H9 (cell line): ENCODE results near the gene C20orf202. TPM values are rescaled to one million over a fixed set of nuclear protein-coding genes. Genes with fewer than 3 reads are reported as not detected.

Source experiments
- DNase-seq: peaks from one replicate; pipeline ENCODE4 v3.0.0-alpha.2; 2017
- H2AFZ ChIP-seq: one replicate; pipeline ENCODE4 v1.6.1; 2013; ENCODE audit warnings: mild to moderate bottlenecking, low read length, control low read depth, moderate library complexity
- H2AK5ac ChIP-seq: 2 replicates; pipeline ENCODE4 v1.6.1; 2013; ENCODE audit warnings: low read length, control low read depth, mixed read lengths; ENCODE audit not compliant: insufficient read length
- H2BK120ac ChIP-seq: one replicate; pipeline ENCODE4 v1.6.1; 2013; ENCODE audit warnings: low read depth, mild to moderate bottlenecking, low read length, control low read depth, inconsistent platforms; ENCODE audit not compliant: poor library complexity, severe bottlenecking
- H2BK12ac ChIP-seq: 2 replicates; pipeline ENCODE4 v1.6.1; 2013; ENCODE audit warnings: low read length, control low read depth, mixed read lengths, low read depth; ENCODE audit not compliant: insufficient read length
- H2BK15ac ChIP-seq: 2 replicates; pipeline ENCODE4 v1.6.1; 2013; ENCODE audit warnings: low read depth, low read length, control low read depth
- H2BK20ac ChIP-seq: one replicate; pipeline ENCODE4 v1.6.1; 2013; ENCODE audit warnings: low read depth, mild to moderate bottlenecking, low read length, control low read depth, inconsistent platforms; ENCODE audit not compliant: poor library complexity, severe bottlenecking
- H2BK5ac ChIP-seq: 2 replicates; pipeline ENCODE4 v1.6.1; 2013; ENCODE audit warnings: low read length, control low read depth, mixed read lengths; ENCODE audit not compliant: insufficient read length
- H3K14ac ChIP-seq: 2 replicates; pipeline ENCODE4 v1.6.1; 2013; ENCODE audit warnings: low read length, control low read depth; ENCODE audit not compliant: insufficient read depth
- H3K18ac ChIP-seq: 2 replicates; pipeline ENCODE4 v1.6.1; 2013; ENCODE audit warnings: low read depth, mild to moderate bottlenecking, mixed read lengths, low read length, control low read depth; ENCODE audit not compliant: insufficient read length
- H3K23ac ChIP-seq: 2 replicates; pipeline ENCODE4 v1.6.1; 2013; ENCODE audit warnings: low read length, control low read depth, mixed read lengths, low read depth; ENCODE audit not compliant: insufficient read length
- H3K23me2 ChIP-seq: 2 replicates; pipeline ENCODE4 v1.6.1; 2013; ENCODE audit warnings: low read depth, mild to moderate bottlenecking, mixed read lengths, low read length, control low read depth; ENCODE audit not compliant: insufficient read length, poor library complexity, severe bottlenecking
- H3K27ac ChIP-seq: 2 replicates; pipeline ENCODE4 v1.5.1; 2013; ENCODE audit warnings: low read length, control low read depth, mixed read lengths, low read depth; ENCODE audit not compliant: insufficient read length
- H3K27me3 ChIP-seq: 2 replicates; pipeline ENCODE4 v1.6.1; 2013; ENCODE audit warnings: low read length, control low read depth, inconsistent platforms; ENCODE audit not compliant: insufficient read depth
- H3K4ac ChIP-seq: 2 replicates; pipeline ENCODE4 v1.6.1; 2013; ENCODE audit warnings: low read depth, mild to moderate bottlenecking, control low read depth, inconsistent platforms, low read length, moderate library complexity
- H3K4me1 ChIP-seq: 2 replicates; pipeline ENCODE4 v1.6.1; 2013; ENCODE audit warnings: low read length, control low read depth, inconsistent platforms; ENCODE audit not compliant: insufficient read depth
- H3K4me2 ChIP-seq: 2 replicates; pipeline ENCODE4 v1.6.1; 2013; ENCODE audit warnings: low read length, control low read depth, mixed read lengths; ENCODE audit not compliant: insufficient read length, insufficient read depth
- H3K56ac ChIP-seq: 2 replicates; pipeline ENCODE4 v1.6.1; 2013; ENCODE audit warnings: low read depth, mild to moderate bottlenecking, mixed read lengths, low read length, control low read depth; ENCODE audit not compliant: insufficient read length
- H3K79me1 ChIP-seq: 2 replicates; pipeline ENCODE4 v1.6.1; 2013; ENCODE audit warnings: low read depth, mild to moderate bottlenecking, moderate library complexity, low read length, control low read depth, inconsistent platforms; ENCODE audit not compliant: insufficient read depth, poor library complexity, severe bottlenecking
- H3K79me2 ChIP-seq: 2 replicates; pipeline ENCODE4 v1.6.1; 2013; ENCODE audit warnings: low read length, control low read depth, inconsistent platforms; ENCODE audit not compliant: insufficient read depth
- H3K9ac ChIP-seq: 2 replicates; pipeline ENCODE4 v1.6.1; 2013; ENCODE audit warnings: low read length, control low read depth, mixed read lengths; ENCODE audit not compliant: insufficient read length; ENCODE audit errors: extremely low read depth
- H3K9me3 ChIP-seq: one replicate; pipeline ENCODE4 v1.6.1; 2013; ENCODE audit warnings: low read depth, low read length, inconsistent platforms; ENCODE audit not compliant: control insufficient read depth
- H3T11ph ChIP-seq: one replicate; pipeline ENCODE4 v1.6.1; 2013; ENCODE audit warnings: mild to moderate bottlenecking, low read length, control low read depth, inconsistent platforms
- H4K20me1 ChIP-seq: one replicate; pipeline ENCODE4 v1.6.1; 2013; ENCODE audit not compliant: control insufficient read depth, insufficient read length, insufficient read depth
- H4K5ac ChIP-seq: 2 replicates; pipeline ENCODE4 v1.6.1; 2013; ENCODE audit warnings: low read depth, mild to moderate bottlenecking, mixed read lengths, low read length, control low read depth; ENCODE audit not compliant: insufficient read length
- H4K8ac ChIP-seq: replicated peaks from 2 replicates; pipeline ENCODE4 v1.6.1; 2013; ENCODE audit warnings: low read length, control low read depth, mixed read lengths, low read depth; ENCODE audit not compliant: insufficient read length
- H4K91ac ChIP-seq: 2 replicates; pipeline ENCODE4 v1.6.1; 2013; ENCODE audit warnings: low read depth, mild to moderate bottlenecking, moderate library complexity, mixed read lengths, low read length, control low read depth; ENCODE audit not compliant: insufficient read length
- H3K27ac Mint-ChIP-seq, 3 experiments: 2 replicates in 2 of 3; 3 replicates in 1 of 3; pipeline ENCODE4 v1.8.0; 2020 to 2021; ENCODE audit warnings: mixed read lengths in 3 of 3, mild to moderate bottlenecking in 1 of 3, moderate library complexity in 1 of 3
- H3K27me3 Mint-ChIP-seq: 2 replicates; pipeline ENCODE4 v1.8.0; 2021; ENCODE audit warnings: low read depth, mild to moderate bottlenecking, moderate library complexity, mixed read lengths
- H3K36me3 Mint-ChIP-seq, 3 experiments: 2 replicates in 2 of 3; 3 replicates in 1 of 3; pipeline ENCODE4 v1.8.0; 2020 to 2021; ENCODE audit warnings: low read depth in 3 of 3, mixed read lengths in 3 of 3; ENCODE audit not compliant: insufficient read depth in 1 of 3
- H3K4me1 Mint-ChIP-seq, 2 experiments: 2 replicates each; pipeline ENCODE4 v1.8.0; 2020; ENCODE audit warnings: mixed read lengths in 2 of 2
- H3K4me3 Mint-ChIP-seq, 2 experiments: 2 replicates in 1 of 2; 3 replicates in 1 of 2; pipeline ENCODE4 v1.8.0; 2020 to 2021; ENCODE audit warnings: mild to moderate bottlenecking in 2 of 2, mixed read lengths in 2 of 2, moderate library complexity in 1 of 2
- H3K9me3 Mint-ChIP-seq, 2 experiments: 2 replicates in 1 of 2; 3 replicates in 1 of 2; pipeline ENCODE4 v1.8.0; 2020; ENCODE audit warnings: mild to moderate bottlenecking in 2 of 2, mixed read lengths in 2 of 2, moderate library complexity in 1 of 2
- CTCF ChIP-seq: fragments of 200-600 bp; sonication (generic); conservative IDR thresholded peaks from 3 replicates; pipeline ENCODE4 v1.8.0; 2021; ENCODE audit warnings: antibody characterized with exemption, mild to moderate bottlenecking
- WGBS: extraction: QIAGEN DNeasy Blood & Tissue Kit; methylation state at CpG from one replicate; pipeline ENCODE4 v1.1.7; 2013; ENCODE audit warnings: missing lambda C conversion rate, low lambda C conversion rate, mixed read lengths; ENCODE audit not compliant: insufficient read length; ENCODE audit errors: extremely low coverage; 5-methylcytosine and 5-hydroxymethylcytosine counted together
- total RNA-seq: library from RNA; stranded (reverse); gene quantifications from 2 replicates; pipeline ENCODE4 v1.2.1, GENCODE V29; 2021

C20orf202 gene
- total RNA-seq, 1 experiment from 2014 or later = 0.13 TPM

- no peak for TF ChIP-seq CTCF
- no peak overlapping the region for H3K27ac ChIP-seq
- no peaks in the 10 kb centered on the region for H3K9me3 ChIP-seq
- WGBS = no CpG with 5 or more reads among the region's 19 CpGs
- H4K8ac ChIP-seq = no peak overlapping the region
- DNase-seq = no peak
- no peak overlapping the region for H3K9ac ChIP-seq
- no peak overlapping the region for H2BK20ac ChIP-seq
- no peak overlapping the region for H2BK15ac ChIP-seq
- Mint-ChIP-seq H3K9me3 (no peaks in the 10 kb centered on the region), H3K36me3 (no peaks in the 10 kb centered on the region), H3K27ac (peak overlapping the region in 1 of 3 experiments; percentile 83; a peak in 2 of 7 replicates), H3K4me1 (no peaks in the 10 kb centered on the region; a peak in 1 of 4 replicates), H3K27me3 (peaks cover 35% of the 10 kb centered on the region), H3K4me3 (no peak overlapping the region)
- no peak overlapping the region for H2BK12ac ChIP-seq
- H3K79me1 ChIP-seq = no peaks in the 10 kb centered on the region
- H3K56ac ChIP-seq = no peak overlapping the region
- no peak overlapping the region for H2AK5ac ChIP-seq
- no peak overlapping the region for H3K4me2 ChIP-seq
- H2BK120ac ChIP-seq = no peak overlapping the region
- H3K4me1 ChIP-seq = no peaks in the 10 kb centered on the region
- no peak overlapping the region for H3T11ph ChIP-seq
- H3K23ac ChIP-seq = no peak overlapping the region
- no peaks in the 10 kb centered on the region for H4K20me1 ChIP-seq
- no peak overlapping the region for H4K91ac ChIP-seq
- H2AFZ ChIP-seq = no peak overlapping the region
- H3K23me2 ChIP-seq = no peaks in the 10 kb centered on the region
- no peak overlapping the region for H2BK5ac ChIP-seq
- H3K79me2 ChIP-seq = no peaks in the 10 kb centered on the region
- no peak overlapping the region for H3K4ac ChIP-seq
- no peak overlapping the region for H3K18ac ChIP-seq
- H3K27me3 ChIP-seq = no peaks in the 10 kb centered on the region
- H3K14ac ChIP-seq = no peak overlapping the region
- H4K5ac ChIP-seq = no peak overlapping the region
Observed at GRCh38 chr20:1206366-1207148, 3.3 kb downstream of the C20orf202 start.
